IMR-90 (cell line): Measurements from ENCODE around the gene KATNIP. TPM values are rescaled to one million over a fixed set of nuclear protein-coding genes. Genes with fewer than 3 reads are reported as not detected.

Experiments
- ATAC-seq: fragments of 200-7000 bp; cut with Tn5 transposase; 2 replicates; pipeline ENCODE4 v1.9.1; 2020; ENCODE audit warnings: low read depth, mild to moderate bottlenecking, moderate library complexity
- BruUV-seq: library from RNA; stranded (reverse); fragments of 400-500 nt; replicated peaks from 2 replicates; lab custom pipeline; 2021; lab: Mats Ljungman, UMichigan
- CTCF ChIA-PET: fragments of 300-600 bp; formaldehyde crosslinking; extraction: SDS; loops from one replicate; lab custom pipeline; 2021; ENCODE audit warnings: antibody characterized with exemption; lab: Yijun Ruan, JAX
- POLR2A ChIA-PET: fragments of 300-600 bp; sonication (Branson Sonifier 250); formaldehyde crosslinking; loops from one replicate; lab custom pipeline; 2022; ENCODE audit warnings: antibody characterized with exemption; ENCODE audit not compliant: unreplicated experiment; lab: Charles Lee
- DNase-seq: peaks from one replicate; pipeline ENCODE4 v3.0.0; 2013
- H2AFZ ChIP-seq: replicated peaks from 2 replicates; pipeline ENCODE3; 2013; ENCODE audit warnings: low read length, mild to moderate bottlenecking; ENCODE audit not compliant: poor library complexity
- H2AK5ac ChIP-seq: 2 replicates; pipeline ENCODE4 v1.6.1; 2013; ENCODE audit warnings: low read depth, low read length, inconsistent platforms
- H2AK9ac ChIP-seq: replicated peaks from 2 replicates; pipeline ENCODE3; 2013; ENCODE audit warnings: mild to moderate bottlenecking, low read depth, low read length, moderate library complexity; ENCODE audit not compliant: poor library complexity
- H2BK120ac ChIP-seq: 2 replicates; pipeline ENCODE4 v1.6.1; 2013; ENCODE audit warnings: low read depth, low read length, inconsistent platforms
- H2BK15ac ChIP-seq: 3 replicates; pipeline ENCODE4 v1.6.1; 2013; ENCODE audit warnings: low read depth, low read length, inconsistent platforms
- H2BK20ac ChIP-seq: 2 replicates; pipeline ENCODE4 v1.6.1; 2013; ENCODE audit warnings: low read depth, mild to moderate bottlenecking, inconsistent platforms, low read length, moderate library complexity
- H2BK5ac ChIP-seq: 2 replicates; pipeline ENCODE4 v1.6.1; 2013; ENCODE audit warnings: mild to moderate bottlenecking, low read depth, low read length, inconsistent platforms; ENCODE audit not compliant: poor library complexity, severe bottlenecking
- H3K14ac ChIP-seq: replicated peaks from 2 replicates; pipeline ENCODE4 v1.6.1; 2013; ENCODE audit warnings: low read depth, low read length, inconsistent platforms
- H3K18ac ChIP-seq: 2 replicates; pipeline ENCODE4 v1.6.1; 2013; ENCODE audit warnings: low read depth, low read length, control low read depth
- H3K23ac ChIP-seq: 2 replicates; pipeline ENCODE4 v1.6.1; 2013; ENCODE audit warnings: low read depth, low read length, inconsistent platforms
- H3K27ac ChIP-seq: 2 replicates; pipeline ENCODE4 v1.5.1; 2013; ENCODE audit warnings: mild to moderate bottlenecking, control low read depth, low read length; ENCODE audit not compliant: insufficient read depth
- H3K27me3 ChIP-seq: 2 replicates; pipeline ENCODE4 v1.6.1; 2013; ENCODE audit warnings: low read length; ENCODE audit not compliant: control insufficient read depth, insufficient read depth
- H3K36me3 ChIP-seq: 2 replicates; pipeline ENCODE4 v1.6.1; 2013; ENCODE audit warnings: low read length, mixed read lengths; ENCODE audit not compliant: control insufficient read depth, insufficient read depth
- H3K4ac ChIP-seq: 2 replicates; pipeline ENCODE4 v1.6.1; 2013; ENCODE audit warnings: low read depth, low read length, inconsistent platforms
- H3K4me1 ChIP-seq: 2 replicates; pipeline ENCODE4 v1.6.1; 2013; ENCODE audit warnings: low read length, mixed read lengths; ENCODE audit not compliant: control insufficient read depth, insufficient read depth
- H3K4me2 ChIP-seq: 2 replicates; pipeline ENCODE4 v1.6.1; 2013; ENCODE audit warnings: low read depth, mild to moderate bottlenecking, control low read depth, low read length, moderate library complexity
- H3K4me3 ChIP-seq: 2 replicates; pipeline ENCODE4 v1.5.1; 2013; ENCODE audit warnings: low read depth, mild to moderate bottlenecking, control low read depth, low read length, moderate library complexity; ENCODE audit not compliant: insufficient read depth
- H3K56ac ChIP-seq: 2 replicates; pipeline ENCODE4 v1.6.1; 2013; ENCODE audit warnings: low read length, inconsistent platforms; ENCODE audit not compliant: insufficient read depth; ENCODE audit errors: extremely low read depth
- H3K79me1 ChIP-seq, 2 experiments: 2 replicates each; pipeline ENCODE4 v1.6.1; 2013; ENCODE audit warnings: low read length in 2 of 2, inconsistent platforms in 1 of 2, low read depth in 1 of 2
- H3K9ac ChIP-seq: 2 replicates; pipeline ENCODE4 v1.6.1; 2013; ENCODE audit warnings: low read depth, low read length, control low read depth
- H3K9me1 ChIP-seq: 2 replicates; pipeline ENCODE4 v1.6.1; 2013; ENCODE audit warnings: low read length, inconsistent platforms; ENCODE audit not compliant: insufficient read depth
- H3K9me3 ChIP-seq: 2 replicates; pipeline ENCODE4 v1.6.1; 2013; ENCODE audit warnings: low read length; ENCODE audit not compliant: control insufficient read depth, insufficient read depth
- H4K20me1 ChIP-seq: 2 replicates; pipeline ENCODE4 v1.6.1; 2013; ENCODE audit warnings: low read length, inconsistent platforms; ENCODE audit not compliant: insufficient read depth
- H4K5ac ChIP-seq: 2 replicates; pipeline ENCODE4 v1.6.1; 2013; ENCODE audit warnings: mild to moderate bottlenecking, low read depth, low read length, control low read depth
- H4K8ac ChIP-seq, 2 experiments: 2 replicates each; pipeline ENCODE4 v1.6.1; 2013; ENCODE audit warnings: low read depth in 2 of 2, low read length in 2 of 2, control low read depth in 1 of 2, inconsistent platforms in 1 of 2
- H4K91ac ChIP-seq: 2 replicates; pipeline ENCODE4 v1.6.1; 2013; ENCODE audit warnings: low read depth, low read length, inconsistent platforms; ENCODE audit not compliant: insufficient read depth
- BHLHE40 ChIP-seq: fragments of 150-350 bp; IDR thresholded peaks from 2 replicates; pipeline ENCODE4 v1.6.1; 2016; ENCODE audit warnings: mild to moderate bottlenecking, low read depth, low read length
- CEBPB ChIP-seq: IDR thresholded peaks from 2 replicates; pipeline ENCODE4 v1.6.1; 2012; ENCODE audit warnings: low read depth, low read length, improper control_type of control experiment
- CHD1 ChIP-seq: IDR thresholded peaks from 2 replicates; pipeline ENCODE4 v1.6.1; 2012; ENCODE audit warnings: low read depth, low read length, improper control_type of control experiment
- FOS ChIP-seq: fragments of 150-350 bp; IDR thresholded peaks from 2 replicates; pipeline ENCODE4 v1.6.1; 2016; ENCODE audit warnings: low read depth, low read length
- MAFK ChIP-seq: IDR thresholded peaks from 2 replicates; pipeline ENCODE4 v1.6.1; 2012; ENCODE audit warnings: low read depth, low read length, improper control_type of control experiment
- MAZ ChIP-seq: IDR thresholded peaks from 2 replicates; pipeline ENCODE4 v1.6.1; 2012; ENCODE audit warnings: low read depth, mild to moderate bottlenecking, low read length, improper control_type of control experiment, moderate library complexity, borderline replicate concordance
- NFE2L2 ChIP-seq: fragments of 150-350 bp; IDR thresholded peaks from 2 replicates; pipeline ENCODE4 v1.6.1; 2016; ENCODE audit warnings: low read depth, mild to moderate bottlenecking, low read length
- POLR2A ChIP-seq: IDR thresholded peaks from 2 replicates; pipeline ENCODE4 v1.6.1; 2012; ENCODE audit warnings: mild to moderate bottlenecking, low read depth, low read length
- RAD21 ChIP-seq: IDR thresholded peaks from 2 replicates; pipeline ENCODE4 v1.6.1; 2012; ENCODE audit warnings: low read length, improper control_type of control experiment
- RCOR1 ChIP-seq: IDR thresholded peaks from 2 replicates; pipeline ENCODE4 v1.6.1; 2012; ENCODE audit warnings: mild to moderate bottlenecking, low read length, improper control_type of control experiment; ENCODE audit not compliant: insufficient replicate concordance
- RFX5 ChIP-seq: IDR thresholded peaks from 2 replicates; pipeline ENCODE4 v1.8.0; 2012; ENCODE audit warnings: low read depth, mild to moderate bottlenecking, low read length, moderate library complexity
- SMC3 ChIP-seq: fragments of 150-350 bp; IDR thresholded peaks from 2 replicates; pipeline ENCODE4 v1.6.1; 2016; ENCODE audit warnings: low read depth, mild to moderate bottlenecking, antibody characterized with exemption, low read length, moderate library complexity
- WGBS, 2 experiments: methylation state at CpG; one replicate each; pipeline versions ENCODE4 v1.1.5 to v1.1.7; 2013; ENCODE audit warnings: missing lambda C conversion rate in 2 of 2; ENCODE audit not compliant: insufficient read length in 1 of 2; ENCODE audit errors: extremely low coverage in 2 of 2; 5-methylcytosine and 5-hydroxymethylcytosine counted together
- dilution Hi-C: fragments of 300-500 bp; cut with HindIII; formaldehyde crosslinking; loops from one replicate; pipeline ENCODE4 v1.14.3; 2018; ENCODE audit warnings: low sequenced_read_pairs; ENCODE audit not compliant: unreplicated experiment
- in situ Hi-C: fragments of 300-500 bp; cut with MboI; formaldehyde crosslinking; loops from 3 replicates; pipeline ENCODE4 v1.14.3; 2019; ENCODE audit warnings: low sequenced_read_pairs, inconsistent platforms, mixed read lengths
- intact Hi-C: fragments of 100-400 bp; cut with micrococcal nuclease; formaldehyde crosslinking; loops from 2 replicates; pipeline ENCODE4 v1.10.0; 2022
- polyA plus RNA-seq, 3 experiments: library from polyadenylated mRNA; depleted of rRNA; stranded (reverse); fragments of >200 nt; gene quantifications; 2 replicates each; pipeline ENCODE4 v1.2.3, GENCODE V29; 2012; ENCODE audit warnings: low replicate concordance in 1 of 3
- total RNA-seq: library from RNA; depleted of rRNA; stranded (reverse); fragments of >200 nt; gene quantifications from 2 replicates; pipeline ENCODE4 v1.2.3, GENCODE V29; 2012
- TF ChIP-seq, protein P1 (sequence below): fragments of 150-350 bp; IDR thresholded peaks from 2 replicates; pipeline ENCODE4 v1.6.1; 2017; ENCODE audit warnings: mild to moderate bottlenecking, antibody characterized with exemption, low read length, low read depth
- TF ChIP-seq, protein P2 (sequence below): conservative IDR thresholded peaks from 2 replicates; pipeline ENCODE4 v1.5.1; 2012; ENCODE audit warnings: mild to moderate bottlenecking, low read depth, low read length, improper control_type of control experiment

KATNIP gene
- total and polyA plus RNA-seq, 2 of the 4 experiments (the other 2 are of a cell fraction) = 16.7 to 18.6 TPM

DNA sequence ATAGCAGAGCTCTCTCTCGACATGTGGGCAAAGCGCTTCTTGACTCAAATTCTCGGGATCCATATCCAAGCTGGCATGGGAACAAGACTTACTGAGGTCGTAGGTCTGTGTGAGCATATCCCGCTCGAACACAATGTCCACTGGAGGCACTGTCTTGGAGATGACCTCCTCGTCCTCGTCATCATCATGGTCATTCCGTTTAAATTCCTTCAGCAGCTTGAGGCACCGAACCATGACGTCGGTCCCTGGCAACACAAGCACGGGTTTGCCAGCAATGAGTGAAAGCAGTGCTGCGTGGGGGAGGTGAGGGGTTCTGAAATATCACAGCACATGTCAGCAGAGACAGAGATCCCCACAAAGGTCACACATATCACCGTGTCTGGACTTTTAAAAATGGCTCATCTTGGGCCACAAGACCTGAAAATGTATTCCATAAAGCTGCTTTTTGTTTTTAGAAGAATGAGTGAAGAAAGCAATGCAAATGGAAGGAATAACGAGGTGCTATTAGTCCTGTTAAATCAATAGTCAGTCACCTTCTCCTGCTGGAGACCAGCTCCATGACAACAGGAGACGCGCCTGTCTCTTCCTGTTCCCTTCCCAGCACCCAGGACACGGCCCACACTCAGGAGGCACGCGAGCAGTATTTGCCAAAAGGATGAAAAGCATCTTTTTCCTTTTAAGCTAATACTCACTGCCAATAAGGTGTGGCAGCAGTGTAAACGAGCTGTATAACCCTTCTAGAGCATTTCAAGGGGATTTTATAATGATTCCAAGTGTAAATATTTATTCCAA lies 38.1 kb upstream of the KATNIP start:
- POLR2A ChIA-PET = no interaction called here
- Histone ChIP-seq H2BK5ac (no peak overlapping the region), H3K36me3 (peaks cover 52% of the 10 kb centered on the region), H3K9me1 (peaks cover 18% of the 10 kb centered on the region), H3K79me1 (peaks cover 5 to 41% of the 10 kb centered on the region in 2 experiments; a peak in 3 of 4 replicates), H2AFZ (no peak overlapping the region), H3K9ac (no peak overlapping the region), H3K9me3 (no peaks in the 10 kb centered on the region), H4K91ac (no peak overlapping the region), H3K4me1 (peaks cover 4% of the 10 kb centered on the region), H2BK15ac (no peak overlapping the region), H4K20me1 (peaks cover 23% of the 10 kb centered on the region), H2AK9ac (no peak overlapping the region), H2BK20ac (no peak overlapping the region), H2AK5ac (no peak overlapping the region), H3K4ac (no peak overlapping the region), H2BK120ac (no peak overlapping the region), H3K14ac (no peak overlapping the region), H3K4me2 (no peak overlapping the region), H4K8ac (no peak overlapping the region), H3K56ac (no peak overlapping the region), H3K18ac (no peak overlapping the region), H3K27me3 (no peaks in the 10 kb centered on the region), H3K4me3 (no peak overlapping the region), H3K27ac (no peak overlapping the region), H3K23ac (no peak overlapping the region), H4K5ac (no peak overlapping the region)
- CTCF ChIA-PET = interaction anchor here (1.0 kb wide), 1 partner anchor 10 kb away, joined by 3 read pairs; no protein-coding TSS in a partner anchor
- dilution Hi-C loops = no loop called here
- in situ Hi-C loops = no loop called here
- ATAC-seq (no peak), DNase-seq (no peak)
- intact Hi-C loops = no loop called here
- BruUV-seq = no TSS peak
- TF ChIP-seq, protein P1, sequence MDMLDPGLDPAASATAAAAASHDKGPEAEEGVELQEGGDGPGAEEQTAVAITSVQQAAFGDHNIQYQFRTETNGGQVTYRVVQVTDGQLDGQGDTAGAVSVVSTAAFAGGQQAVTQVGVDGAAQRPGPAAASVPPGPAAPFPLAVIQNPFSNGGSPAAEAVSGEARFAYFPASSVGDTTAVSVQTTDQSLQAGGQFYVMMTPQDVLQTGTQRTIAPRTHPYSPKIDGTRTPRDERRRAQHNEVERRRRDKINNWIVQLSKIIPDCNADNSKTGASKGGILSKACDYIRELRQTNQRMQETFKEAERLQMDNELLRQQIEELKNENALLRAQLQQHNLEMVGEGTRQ = no peak
- TF ChIP-seq, protein P2, sequence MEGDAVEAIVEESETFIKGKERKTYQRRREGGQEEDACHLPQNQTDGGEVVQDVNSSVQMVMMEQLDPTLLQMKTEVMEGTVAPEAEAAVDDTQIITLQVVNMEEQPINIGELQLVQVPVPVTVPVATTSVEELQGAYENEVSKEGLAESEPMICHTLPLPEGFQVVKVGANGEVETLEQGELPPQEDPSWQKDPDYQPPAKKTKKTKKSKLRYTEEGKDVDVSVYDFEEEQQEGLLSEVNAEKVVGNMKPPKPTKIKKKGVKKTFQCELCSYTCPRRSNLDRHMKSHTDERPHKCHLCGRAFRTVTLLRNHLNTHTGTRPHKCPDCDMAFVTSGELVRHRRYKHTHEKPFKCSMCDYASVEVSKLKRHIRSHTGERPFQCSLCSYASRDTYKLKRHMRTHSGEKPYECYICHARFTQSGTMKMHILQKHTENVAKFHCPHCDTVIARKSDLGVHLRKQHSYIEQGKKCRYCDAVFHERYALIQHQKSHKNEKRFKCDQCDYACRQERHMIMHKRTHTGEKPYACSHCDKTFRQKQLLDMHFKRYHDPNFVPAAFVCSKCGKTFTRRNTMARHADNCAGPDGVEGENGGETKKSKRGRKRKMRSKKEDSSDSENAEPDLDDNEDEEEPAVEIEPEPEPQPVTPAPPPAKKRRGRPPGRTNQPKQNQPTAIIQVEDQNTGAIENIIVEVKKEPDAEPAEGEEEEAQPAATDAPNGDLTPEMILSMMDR = no peak
- TF ChIP-seq NFE2L2 (no peak), RFX5 (no peak), POLR2A (no peak), MAZ (no peak), RAD21 (no peak), CEBPB (no peak), RCOR1 (no peak), CHD1 (no peak), FOS (no peak), SMC3 (no peak), MAFK (no peak), BHLHE40 (no peak)
- WGBS, 2 experiments = 92% methylated on average over 10 of the region's 22 CpGs; no CpG with 5 or more reads in 1 of the 2 experiments
